GM23338 (cell line): ENCODE results near the gene SCN2B. TPM values are rescaled to one million over a fixed set of nuclear protein-coding genes. Genes with fewer than 3 reads are reported as not detected.
A peak's percentile ranks its signal among the peaks of the same experiment; 100 is the strongest.

Experiments
- ATAC-seq: fragments of 200-7000 bp; cut with Tn5 transposase; 3 replicates; pipeline ENCODE4 v1.9.1; 2020
- DNase-seq: peaks from one replicate; pipeline ENCODE4 v3.0.0-alpha.2; 2015; ENCODE audit warnings: low spot score
- H2AFZ ChIP-seq: fragments of 200-600 bp; sonication (generic); 2 replicates; pipeline ENCODE4 v1.8.0; 2016; ENCODE audit warnings: antibody characterized with exemption, mild to moderate bottlenecking, moderate library complexity
- H3F3A ChIP-seq: fragments of 200-600 bp; sonication (generic); replicated peaks from 2 replicates; pipeline ENCODE4 v1.8.0; 2017; ENCODE audit warnings: antibody characterized with exemption, mixed run types, low read depth
- H3K27ac ChIP-seq: fragments of 200-600 bp; sonication (generic); 2 replicates; pipeline ENCODE4 v1.6.1; 2016; ENCODE audit warnings: low read depth
- H3K27me3 ChIP-seq: fragments of 200-600 bp; sonication (generic); 2 replicates; pipeline ENCODE4 v1.8.0; 2016; ENCODE audit warnings: mild to moderate bottlenecking, mixed run types, moderate library complexity; ENCODE audit not compliant: insufficient read depth
- H3K36me3 ChIP-seq: fragments of 200-600 bp; sonication (generic); 2 replicates; pipeline ENCODE4 v1.8.0; 2016; ENCODE audit warnings: mild to moderate bottlenecking; ENCODE audit not compliant: insufficient read depth
- H3K4me1 ChIP-seq: fragments of 200-600 bp; sonication (generic); 2 replicates; pipeline ENCODE4 v1.8.0; 2016; ENCODE audit warnings: mild to moderate bottlenecking, moderate library complexity; ENCODE audit not compliant: insufficient read depth
- H3K4me2 ChIP-seq: fragments of 200-600 bp; sonication (generic); 2 replicates; pipeline ENCODE4 v1.7.1; 2017; ENCODE audit warnings: mixed run types
- H3K4me3 ChIP-seq: fragments of 200-600 bp; sonication (generic); 2 replicates; pipeline ENCODE4 v1.6.1; 2016; ENCODE audit warnings: mixed run types
- H3K79me2 ChIP-seq: fragments of 200-600 bp; sonication (generic); replicated peaks from 2 replicates; pipeline ENCODE4 v1.8.0; 2017; ENCODE audit warnings: mild to moderate bottlenecking; ENCODE audit not compliant: insufficient read depth
- H3K9me2 ChIP-seq: fragments of 200-600 bp; sonication (generic); 2 replicates; pipeline ENCODE4 v1.8.0; 2017; ENCODE audit not compliant: insufficient read depth
- H4K20me1 ChIP-seq: fragments of 200-600 bp; sonication (generic); replicated peaks from 2 replicates; pipeline ENCODE4 v1.8.0; 2017; ENCODE audit warnings: mild to moderate bottlenecking; ENCODE audit not compliant: insufficient read depth
- H3K27ac Mint-ChIP-seq: 2 replicates; pipeline ENCODE4 v1.8.0; 2020; ENCODE audit warnings: inconsistent platforms, mild to moderate bottlenecking, moderate library complexity, mixed read lengths
- H3K27me3 Mint-ChIP-seq: 3 replicates; pipeline ENCODE4 v1.8.0; 2022; ENCODE audit warnings: low read depth, mild to moderate bottlenecking, moderate library complexity, mixed read lengths, inconsistent platforms; ENCODE audit not compliant: insufficient read depth, poor library complexity
- H3K36me3 Mint-ChIP-seq: 3 replicates; pipeline ENCODE4 v1.8.0; 2021; ENCODE audit warnings: low read depth, mild to moderate bottlenecking, inconsistent platforms, moderate library complexity, mixed read lengths
- H3K4me1 Mint-ChIP-seq: 3 replicates; pipeline ENCODE4 v1.8.0; 2020; ENCODE audit warnings: mild to moderate bottlenecking, inconsistent platforms, mixed read lengths
- H3K4me3 Mint-ChIP-seq: 3 replicates; pipeline ENCODE4 v1.8.0; 2021; ENCODE audit warnings: moderate library complexity, mild to moderate bottlenecking, inconsistent platforms, mixed read lengths
- H3K9me3 Mint-ChIP-seq: 3 replicates; pipeline ENCODE4 v1.8.0; 2020; ENCODE audit warnings: moderate library complexity, mild to moderate bottlenecking, inconsistent platforms, mixed read lengths
- CREB1 ChIP-seq: fragments of 250-450 bp; sonication (Bioruptor Pico); IDR thresholded peaks from 2 replicates; pipeline ENCODE4 v1.5.0; 2020; ENCODE audit warnings: low read depth, mild to moderate bottlenecking, moderate library complexity
- ETS1 ChIP-seq: IDR thresholded peaks from 2 replicates; pipeline ENCODE4 v1.6.1; 2016; ENCODE audit warnings: antibody characterized with exemption
- EZH2 ChIP-seq: fragments of 200-600 bp; sonication (generic); IDR thresholded peaks from one replicate; pipeline ENCODE4 v1.8.0; 2017; ENCODE audit warnings: antibody characterized with exemption, mild to moderate bottlenecking, low read depth; ENCODE audit not compliant: unreplicated experiment
- EZH2phosphoT487 ChIP-seq: fragments of 200-600 bp; sonication (generic); IDR thresholded peaks from one replicate; pipeline ENCODE4 v1.8.1; 2018; ENCODE audit warnings: antibody characterized with exemption; ENCODE audit not compliant: unreplicated experiment
- JUNB ChIP-seq: IDR thresholded peaks from one replicate; pipeline ENCODE4 v1.6.1; 2016; ENCODE audit warnings: antibody characterized with exemption; ENCODE audit not compliant: unreplicated experiment
- NANOG ChIP-seq: IDR thresholded peaks from 2 replicates; pipeline ENCODE4 v1.6.1; 2016; ENCODE audit warnings: antibody characterized with exemption, borderline replicate concordance
- REST ChIP-seq: IDR thresholded peaks from one replicate; pipeline ENCODE4 v1.6.1; 2018; ENCODE audit warnings: antibody characterized with exemption; ENCODE audit not compliant: unreplicated experiment
- STAT1 ChIP-seq: IDR thresholded peaks from one replicate; pipeline ENCODE4 v1.6.1; 2016; ENCODE audit warnings: antibody characterized with exemption; ENCODE audit not compliant: unreplicated experiment
- ZNF114 ChIP-seq: fragments of 250-450 bp; sonication (Bioruptor Pico); IDR thresholded peaks from 2 replicates; pipeline ENCODE4 v1.5.0; 2020; ENCODE audit warnings: mild to moderate bottlenecking, moderate library complexity
- ZNF331 ChIP-seq: fragments of 250-450 bp; sonication (Bioruptor Pico); IDR thresholded peaks from 2 replicates; pipeline ENCODE4 v1.5.0; 2020; ENCODE audit warnings: low read depth, mild to moderate bottlenecking, moderate library complexity
- ZNF462 ChIP-seq: fragments of 250-450 bp; sonication (Bioruptor Pico); IDR thresholded peaks from 2 replicates; pipeline ENCODE4 v1.5.0; 2020; ENCODE audit warnings: mild to moderate bottlenecking, moderate library complexity
- polyA plus RNA-seq: library from polyadenylated mRNA; unstranded; fragments of >200 nt; fragmentation: Nextera tagmentation; extraction: Ambion mirVana; gene quantifications from 2 replicates; pipeline ENCODE4 v1.2.1, GENCODE V29; 2016
- total RNA-seq: library from RNA; depleted of rRNA; stranded (reverse); fragments of >200 nt; shearing (Covaris generic); gene quantifications from 2 replicates; pipeline ENCODE4 v1.2.3, GENCODE V29; 2014

SCN2B gene
- total and polyA plus RNA-seq, 2 experiments from 2014 or later = 0.03 TPM; not detected in 1

- Histone ChIP-seq H3K27me3 (no peaks in the 10 kb centered on the region), H3K4me1 (peaks cover 48% of the 10 kb centered on the region)
- H3K27ac Mint-ChIP-seq = peak overlapping the region; percentile 24; the same call in 1 of the 2 replicates
These were observed 34.6 kb upstream of the SCN2B start for GRCh38 chr11:118211006-118211405.

More at GRCh38 chr11:118211006-118211405, 34.6 kb upstream of the SCN2B start:
- Mint-ChIP-seq H3K36me3 (no peaks in the 10 kb centered on the region), H3K4me1 (peaks cover 52% of the 10 kb centered on the region), H3K9me3 (no peaks in the 10 kb centered on the region), H3K27me3 (peaks cover 20% of the 10 kb centered on the region), H3K4me3 (peak overlapping the region; percentile 5; the same call in 1 of the 3 replicates)
- Histone ChIP-seq H3K36me3 (no peaks in the 10 kb centered on the region), H3K79me2 (no peaks in the 10 kb centered on the region), H3K27ac (peak overlapping the region; percentile 47; the same call in 1 of the 2 replicates), H3K4me3 (no peak overlapping the region), H4K20me1 (no peaks in the 10 kb centered on the region), H3K4me2 (peak overlapping the region; percentile 34), H2AFZ (no peak overlapping the region), H3F3A (no peaks in the 10 kb centered on the region), H3K9me2 (peaks cover 4% of the 10 kb centered on the region; the same call in 1 of the 2 replicates)
- DNase-seq (peak; percentile 77), ATAC-seq (peak; percentile 83)
- TF ChIP-seq ZNF462 (CRISPR knock-in tag) = 0 out of 2 replicates have a peak, but pooled peaks have one; percentile 21
- TF ChIP-seq EZH2 = no peak
- TF ChIP-seq CREB1 (CRISPR knock-in tag) = peak; percentile 10; the same call in 1 of the 2 replicates
- TF ChIP-seq STAT1 = no peak
- no peak for TF ChIP-seq EZH2phosphoT487
- no peak for TF ChIP-seq NANOG
- TF ChIP-seq ZNF331 = no peak
- TF ChIP-seq ETS1 = no peak
- TF ChIP-seq JUNB = no peak
- no peak for TF ChIP-seq ZNF114 (CRISPR knock-in tag)
- no peak for TF ChIP-seq REST
